HG03520 (cell line): ENCODE measurements around the gene CDK19.

Source experiments
- ATAC-seq: cut with Tn5 transposase; IDR thresholded peaks from one replicate; pipeline ENCODE4 v1.9.1; 2021; ENCODE audit warnings: mild to moderate bottlenecking, moderate library complexity; ENCODE audit not compliant: unreplicated experiment

Gene CDK19

DNA sequence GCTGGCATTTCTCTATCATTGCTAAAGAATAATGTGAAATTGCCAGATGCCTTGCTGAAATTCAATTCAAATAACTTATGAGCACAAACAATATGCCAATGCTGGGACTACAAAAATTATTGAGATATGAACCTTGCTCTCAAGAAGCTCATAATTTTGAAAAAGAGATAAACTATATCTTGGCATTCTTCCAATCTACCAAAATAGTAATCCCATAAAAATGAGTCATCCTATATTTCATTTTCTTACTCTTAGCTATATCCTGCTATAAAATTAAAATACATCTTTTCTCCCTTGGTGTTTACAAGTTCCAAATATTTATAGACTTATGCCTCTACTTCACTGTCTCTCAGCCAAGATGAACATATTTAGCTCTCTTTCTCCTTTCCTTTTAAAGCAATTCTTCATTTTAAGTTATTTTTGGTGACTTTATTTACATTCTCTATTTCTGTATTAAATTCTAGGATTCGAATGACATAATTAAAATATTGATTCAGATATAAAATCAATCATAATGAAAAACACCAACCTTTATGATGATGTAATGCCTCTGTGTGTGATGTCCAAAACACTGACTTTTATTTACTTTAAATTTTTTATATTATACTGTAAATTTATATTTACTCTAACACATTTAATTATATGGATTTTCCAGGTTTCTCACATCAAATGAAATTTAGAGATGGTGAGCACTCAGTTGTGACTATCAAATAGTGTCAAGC, 152.6 kb downstream of the CDK19 start:
- ATAC-seq, result no peak

DNA sequence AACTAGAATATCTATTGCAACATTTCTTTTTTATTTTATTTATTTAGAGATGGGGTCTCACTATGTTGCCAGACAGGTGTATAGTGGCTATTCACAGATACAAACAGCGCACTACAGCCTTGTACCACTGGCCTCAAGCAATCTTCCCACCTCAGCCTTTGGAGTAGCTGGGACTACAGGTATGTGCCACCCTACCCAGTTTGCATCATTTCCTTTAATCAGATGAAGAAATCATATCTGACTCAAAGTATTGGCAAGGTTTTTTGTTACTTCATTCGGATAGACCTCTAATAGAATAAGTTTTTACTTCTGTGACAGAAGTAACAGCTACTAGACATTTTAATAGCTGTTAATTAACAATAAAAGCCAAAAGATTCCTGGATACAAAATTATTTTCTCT, 153.9 kb downstream of the CDK19 start:
- ATAC-seq, result no peak

DNA sequence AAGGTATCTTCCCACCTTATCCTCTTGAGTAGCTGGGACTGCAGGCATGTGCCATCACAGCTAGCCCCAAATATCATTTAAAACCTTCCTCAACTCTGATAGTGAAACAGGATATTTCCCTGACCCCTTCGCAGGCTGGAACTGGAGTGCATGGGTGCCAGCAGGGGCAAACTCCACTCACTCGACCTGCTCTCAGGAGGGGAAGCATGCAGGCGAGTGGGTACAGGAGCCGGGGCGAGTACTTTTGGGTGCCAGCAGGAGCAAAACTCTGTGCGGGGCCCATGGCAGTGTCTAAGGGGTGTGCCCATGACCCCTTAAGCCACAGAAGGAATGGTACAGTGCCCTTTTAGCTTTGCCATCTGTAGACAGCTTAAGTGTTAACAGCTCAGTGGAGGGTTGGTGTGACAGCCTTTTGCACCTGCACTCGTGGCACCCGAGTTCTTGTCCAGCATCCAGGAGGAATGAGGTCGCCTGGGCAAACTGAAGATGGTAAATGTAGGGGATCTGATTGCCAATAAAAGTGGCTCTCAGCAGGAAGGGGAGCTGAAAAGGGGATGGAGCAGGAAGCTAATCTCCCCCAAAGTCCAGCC, 155.1 kb downstream of the CDK19 start:
- ATAC-seq, result no peak

DNA sequence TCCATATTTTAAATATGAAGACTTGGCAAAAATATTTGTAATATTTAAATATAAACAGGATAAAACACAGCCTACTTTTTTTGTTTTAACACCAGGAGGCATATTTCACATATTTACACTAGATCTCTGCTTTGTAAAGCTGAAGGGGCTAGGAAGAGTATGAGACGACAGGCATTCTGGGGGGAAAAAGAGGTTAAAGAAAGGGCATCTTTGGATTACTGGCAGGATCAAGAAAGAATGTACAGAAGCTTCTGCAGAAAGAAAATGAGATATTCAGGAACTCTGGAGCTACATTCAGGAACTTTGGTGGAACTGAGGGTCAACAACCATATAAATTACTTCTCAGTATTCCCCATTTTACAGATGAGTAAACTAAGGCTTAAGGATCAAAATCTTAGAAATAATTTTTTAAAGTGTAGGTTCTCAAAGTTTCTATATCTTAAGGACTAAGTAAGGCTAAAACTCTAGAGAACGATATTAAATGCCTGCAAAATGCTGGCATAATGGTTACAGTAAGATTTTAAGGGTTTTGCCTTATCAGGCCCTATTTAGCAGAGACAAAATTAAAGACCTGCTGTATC, 156.5 kb downstream of the CDK19 start:
- ATAC-seq, result no peak

DNA sequence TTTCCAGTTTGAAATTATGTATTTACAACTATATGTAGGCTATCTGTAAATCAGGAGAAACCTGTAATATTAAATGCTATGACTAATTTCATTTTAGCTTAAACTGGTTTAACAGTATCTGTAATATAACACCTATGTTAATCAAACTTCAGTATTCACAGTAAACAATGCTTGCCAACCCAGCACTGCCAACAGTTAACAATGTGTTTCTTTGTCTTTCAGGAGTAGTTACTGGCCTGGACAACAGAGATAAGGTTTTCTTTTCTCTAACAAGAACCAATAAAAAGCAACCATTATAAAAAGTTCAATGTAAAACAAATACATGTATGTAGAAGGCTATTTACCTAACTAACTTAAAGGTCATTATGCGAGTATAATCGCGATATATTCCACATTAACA, 158.8 kb downstream of the CDK19 start:
- ATAC-seq, result no peak

DNA sequence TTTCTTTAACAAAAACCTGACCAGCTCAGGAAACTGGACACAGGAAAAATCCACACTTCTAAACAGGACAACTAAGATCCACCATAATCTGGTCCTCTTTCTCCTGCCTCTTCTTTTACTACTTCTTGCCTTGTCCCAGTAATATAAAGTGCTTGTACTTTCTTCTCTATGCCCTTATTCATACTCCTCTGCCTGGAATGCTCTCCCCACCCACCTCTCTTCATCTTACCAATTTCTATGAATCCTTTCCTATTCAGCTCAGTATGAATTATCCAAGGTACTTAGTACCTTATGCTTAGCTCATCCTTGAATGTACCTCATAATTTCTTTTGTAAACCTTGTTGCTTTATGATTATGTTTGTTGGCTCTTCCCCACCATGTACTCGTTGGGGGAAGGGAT, 159.4 kb downstream of the CDK19 start:
- no peak for ATAC-seq

DNA sequence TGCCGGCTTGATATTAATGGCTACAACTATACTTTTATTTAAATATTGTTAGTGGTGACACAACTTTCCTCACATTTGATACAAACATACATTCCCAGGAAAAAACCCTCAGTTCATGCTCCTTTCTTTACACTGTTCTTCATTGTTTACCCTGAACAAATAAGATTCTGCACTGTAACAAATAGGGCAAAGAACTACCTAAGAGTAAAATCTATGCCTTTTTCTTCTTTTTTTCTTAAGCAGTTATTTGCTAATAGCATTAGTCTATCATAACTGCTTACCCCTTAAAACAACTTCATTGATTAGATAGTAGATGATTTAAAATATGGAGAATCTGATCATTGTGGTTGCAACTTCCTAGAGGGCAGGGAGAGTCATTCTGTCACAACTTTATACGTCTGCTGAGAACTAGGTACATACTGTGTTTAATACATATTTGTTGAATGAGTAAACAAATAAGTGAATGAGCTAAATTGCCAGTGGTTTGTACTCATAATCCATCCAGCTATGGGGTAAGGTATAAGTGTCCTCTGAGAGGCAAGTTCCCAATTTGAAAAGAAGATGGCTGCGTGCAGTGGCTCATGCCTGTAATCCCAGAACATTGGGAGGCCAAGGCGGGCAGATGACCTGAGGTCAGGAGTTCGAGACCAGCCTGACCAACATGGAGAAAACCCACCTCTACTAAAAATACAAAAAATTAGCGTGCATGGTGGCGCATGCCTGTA, 161.0 kb downstream of the CDK19 start:
- ATAC-seq, result no peak

DNA sequence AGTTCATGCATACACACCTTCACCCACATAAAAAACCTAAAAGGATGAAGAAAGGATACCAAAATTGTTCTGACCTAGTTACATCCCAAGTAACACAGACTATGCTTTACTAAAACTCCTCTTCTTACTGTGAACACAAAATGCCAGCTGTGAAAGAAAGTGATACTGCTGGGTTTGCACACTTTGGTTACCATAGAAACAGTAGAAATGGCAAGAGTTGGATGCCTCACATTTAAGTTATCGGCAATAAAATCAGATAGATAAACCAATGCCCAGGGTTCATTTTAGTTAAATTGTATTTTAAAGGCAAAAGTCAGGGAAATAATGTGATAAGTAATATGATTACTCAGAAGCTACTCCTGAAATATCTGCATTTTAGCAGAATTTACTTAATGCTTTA, 161.9 kb downstream of the CDK19 start:
- no peak for ATAC-seq

DNA sequence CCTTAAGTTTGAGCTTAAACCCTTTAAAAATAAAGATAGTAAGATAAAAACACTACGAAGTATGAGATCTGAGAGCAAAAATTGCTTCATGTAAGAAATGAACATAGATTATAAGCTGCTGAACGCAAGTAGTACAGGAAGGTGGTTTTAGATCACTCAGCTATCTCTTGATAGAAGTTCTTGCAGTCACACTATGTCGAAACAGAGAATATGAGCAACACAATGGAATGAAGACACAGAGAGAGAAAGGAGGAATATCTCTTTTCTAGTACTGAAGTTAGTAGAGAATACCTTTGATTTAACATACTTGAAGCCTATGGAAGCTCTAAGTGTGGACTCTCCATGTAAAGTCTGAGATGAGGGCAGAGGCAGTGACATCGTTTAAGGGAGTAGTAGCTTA, 162.7 kb downstream of the CDK19 start:
- no peak for ATAC-seq

DNA sequence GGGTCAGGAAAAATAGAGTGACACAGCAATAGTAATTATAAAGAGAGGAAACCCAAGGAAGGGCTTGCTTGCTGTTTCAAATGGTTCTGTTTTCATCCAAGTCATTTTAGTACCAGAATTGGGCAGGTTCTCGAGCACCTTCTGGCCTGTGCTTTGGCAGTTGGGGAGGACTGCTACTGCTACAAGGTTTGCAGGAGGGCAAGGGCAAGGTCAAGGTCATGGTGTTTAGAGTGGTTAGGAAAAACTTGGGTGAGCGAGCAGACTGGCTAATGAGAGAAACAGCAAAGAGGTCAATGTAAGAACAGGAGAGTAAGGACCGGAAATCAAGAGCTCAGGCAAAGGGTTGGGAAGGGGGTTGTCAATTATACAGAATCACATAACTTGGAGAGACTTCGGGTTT, 164.5 kb downstream of the CDK19 start:
- no peak for ATAC-seq

DNA sequence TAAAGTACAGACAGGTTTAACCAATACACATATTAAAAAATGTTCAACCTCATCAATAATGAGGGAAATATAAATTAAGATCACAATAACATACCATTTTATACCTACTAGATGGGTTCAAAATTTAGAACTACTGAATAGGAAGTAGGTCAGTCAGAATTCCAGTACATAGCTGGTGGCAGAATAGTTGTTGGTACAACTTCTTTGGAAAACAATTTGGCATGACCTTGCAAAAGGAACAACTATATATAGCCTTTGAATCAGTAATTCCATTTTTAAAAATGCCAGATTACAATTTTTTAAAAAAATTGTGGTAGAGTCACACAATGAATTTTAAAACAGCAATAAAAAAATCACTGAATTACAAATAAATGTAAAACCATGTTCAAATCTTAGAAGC, 165.6 kb downstream of the CDK19 start:
- no peak for ATAC-seq

DNA sequence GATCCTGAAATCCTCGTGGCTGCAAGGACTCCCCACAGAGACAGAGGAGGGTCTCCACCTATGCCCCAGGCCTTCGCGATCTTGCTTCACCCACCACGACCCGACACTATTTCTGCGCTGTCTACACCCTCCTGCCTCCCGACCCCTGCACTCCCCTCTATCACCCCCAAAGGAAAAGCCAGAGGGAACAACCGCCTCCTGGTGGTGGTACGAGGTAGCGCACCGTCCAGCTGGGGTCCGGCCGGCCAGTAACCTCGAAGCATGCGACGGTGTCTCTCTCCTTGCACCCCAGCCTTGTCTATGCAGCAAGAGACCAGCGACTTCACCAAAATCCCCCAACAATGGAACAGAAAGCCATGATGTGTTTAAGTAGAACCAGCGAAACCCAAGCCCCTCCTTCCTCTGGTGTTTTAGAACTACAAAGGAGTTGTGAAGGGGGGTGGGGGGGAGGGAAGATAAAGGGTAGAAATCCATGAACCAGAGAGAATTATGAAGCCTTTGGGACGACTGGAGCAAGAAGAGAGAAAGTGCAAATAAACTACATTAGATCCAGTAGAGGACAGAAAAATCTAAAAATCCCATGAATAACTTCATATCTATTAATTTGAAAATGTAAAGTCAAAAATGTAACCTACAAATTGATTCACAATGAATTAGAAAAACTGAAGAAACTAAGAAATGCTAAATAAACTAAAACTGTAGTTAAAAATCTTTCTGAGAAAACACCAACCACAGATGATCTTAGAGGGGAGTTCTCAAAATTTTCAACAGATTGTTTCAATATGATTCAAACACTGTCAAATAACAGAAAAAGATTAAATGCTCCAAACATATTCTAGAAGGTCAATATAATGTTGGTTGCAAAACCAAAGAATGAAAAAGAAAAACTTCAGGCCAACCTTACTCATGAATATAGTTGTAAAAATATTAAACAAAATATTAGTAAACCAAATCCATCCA, 168.0 kb downstream of the CDK19 start:
- ATAC-seq, result no peak

DNA sequence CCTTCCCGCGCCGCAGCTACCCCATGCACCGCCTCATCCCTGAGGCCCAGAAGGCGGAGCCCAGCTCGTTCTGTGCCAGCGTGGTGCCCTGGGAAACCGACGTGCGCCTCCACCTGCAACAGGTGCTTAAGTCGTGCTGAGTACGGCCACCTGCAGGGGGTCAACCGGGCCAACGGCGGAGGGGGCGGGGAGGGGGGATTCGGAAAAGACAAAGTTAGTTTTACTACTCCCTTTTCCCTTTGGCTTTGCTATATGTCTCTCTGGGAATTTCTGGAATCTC, 168.9 kb downstream of the CDK19 start:
- ATAC-seq, result no peak

DNA sequence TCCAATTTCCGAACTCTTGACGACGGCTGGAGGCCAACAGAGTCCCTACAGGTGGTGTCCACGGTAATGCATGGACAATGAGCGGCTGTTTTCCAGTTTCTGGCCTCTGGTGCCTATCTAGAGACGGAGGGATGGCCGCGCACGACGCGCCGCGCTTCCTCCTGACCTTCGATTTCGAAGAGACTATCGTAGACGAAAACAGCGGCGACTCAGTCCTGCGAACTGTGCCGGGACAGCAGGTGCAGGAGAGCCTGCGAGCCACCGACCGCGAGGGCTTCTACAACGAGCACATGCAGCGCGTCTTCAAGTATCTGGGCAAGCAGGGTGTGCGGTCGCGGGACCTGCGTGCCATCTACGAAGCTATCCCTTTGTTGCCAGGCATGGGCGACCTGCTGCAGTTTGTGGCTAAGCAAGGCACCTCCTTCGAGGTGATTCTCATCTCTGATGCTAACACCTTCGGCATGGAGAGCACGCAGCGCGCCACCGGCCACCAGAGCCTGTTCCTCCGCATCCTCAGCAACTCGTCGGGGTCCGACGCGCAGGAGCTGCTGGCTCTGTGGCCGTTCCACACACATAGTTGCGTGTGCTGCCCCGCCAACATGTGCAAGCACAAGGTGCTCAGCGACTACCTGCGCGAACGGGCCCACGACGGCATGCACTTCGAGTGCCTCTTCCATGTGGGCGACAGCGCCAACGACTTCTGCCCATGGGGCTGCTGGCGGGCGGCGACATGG, 169.4 kb downstream of the CDK19 start:
- ATAC-seq, result no peak

DNA sequence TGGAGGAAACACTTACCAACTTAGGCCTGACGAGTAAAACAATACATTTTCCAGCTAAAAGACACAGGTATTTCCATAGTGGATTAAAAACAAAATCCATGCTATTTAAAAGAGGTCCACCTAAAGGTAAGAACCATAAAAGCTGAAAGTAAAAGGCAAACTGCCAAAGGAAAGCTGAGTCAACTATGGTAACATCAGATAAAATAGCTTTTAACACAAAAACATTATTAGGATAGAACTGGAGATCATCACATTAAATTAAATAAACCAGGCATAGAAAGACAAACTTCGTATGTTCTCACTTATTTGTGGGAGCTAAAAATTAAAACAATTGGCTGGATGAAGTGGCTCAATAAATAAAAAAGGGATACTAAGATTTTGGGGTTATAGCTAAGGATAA, 172.1 kb downstream of the CDK19 start:
- ATAC-seq, result no peak

DNA sequence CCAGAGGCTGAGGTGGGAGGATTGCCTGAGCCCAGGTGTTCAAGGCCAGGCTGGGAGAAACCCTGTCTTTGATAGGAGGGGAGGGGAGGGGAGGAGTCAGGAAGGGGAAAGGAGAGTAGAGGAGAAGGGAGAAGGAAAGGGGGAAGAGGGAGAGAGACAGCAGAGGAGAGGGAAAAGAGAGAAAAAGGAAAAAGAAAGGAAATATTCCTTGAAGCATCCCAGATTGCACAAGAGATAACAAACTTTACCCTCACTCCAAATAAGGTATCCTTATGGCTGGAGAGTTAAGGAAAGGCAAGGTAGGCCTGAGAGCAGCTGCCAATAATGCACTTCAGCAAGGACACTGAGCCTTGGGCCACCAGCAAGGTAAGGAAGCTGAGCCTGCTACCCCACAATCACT, 172.6 kb downstream of the CDK19 start:
- no peak for ATAC-seq

DNA sequence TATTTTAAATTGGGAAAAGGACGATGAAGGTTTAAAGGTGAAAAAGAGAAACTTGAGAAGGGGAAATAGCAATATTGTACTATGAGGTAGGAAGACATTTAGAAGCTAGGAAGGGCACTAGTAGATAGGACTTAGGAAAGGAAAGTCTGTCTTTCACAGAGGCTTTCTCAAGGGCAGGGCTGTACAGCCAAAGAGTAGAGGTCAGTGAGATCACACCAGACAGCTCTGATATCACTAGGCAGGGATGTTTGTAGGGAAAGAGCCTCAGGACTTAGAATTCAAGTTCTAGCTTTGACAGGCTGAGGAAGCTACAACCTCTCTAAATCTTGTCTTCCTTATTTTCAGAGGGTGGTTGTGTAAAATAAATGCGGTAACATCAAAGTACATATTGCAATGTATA, 178.5 kb downstream of the CDK19 start:
- no peak for ATAC-seq

DNA sequence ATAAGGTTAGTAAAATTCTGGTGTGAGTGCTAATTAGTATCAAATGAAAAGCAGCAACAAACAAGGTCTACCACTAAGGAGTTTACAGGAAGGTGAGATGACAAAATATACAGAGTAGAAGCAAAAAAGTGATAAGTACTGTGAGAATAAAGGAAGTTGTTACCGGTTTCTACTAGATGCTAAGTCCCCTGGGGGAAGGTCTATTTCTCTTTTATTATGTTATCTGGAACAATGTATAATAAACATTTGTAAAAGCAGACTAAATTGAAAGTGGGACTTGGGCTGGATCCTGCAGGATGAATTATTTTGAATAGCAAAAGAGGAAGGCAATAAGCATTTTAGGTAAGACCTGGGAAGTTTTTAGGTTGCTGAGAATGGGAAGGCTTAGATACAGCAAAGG, 180.2 kb downstream of the CDK19 start:
- ATAC-seq, result no peak

DNA sequence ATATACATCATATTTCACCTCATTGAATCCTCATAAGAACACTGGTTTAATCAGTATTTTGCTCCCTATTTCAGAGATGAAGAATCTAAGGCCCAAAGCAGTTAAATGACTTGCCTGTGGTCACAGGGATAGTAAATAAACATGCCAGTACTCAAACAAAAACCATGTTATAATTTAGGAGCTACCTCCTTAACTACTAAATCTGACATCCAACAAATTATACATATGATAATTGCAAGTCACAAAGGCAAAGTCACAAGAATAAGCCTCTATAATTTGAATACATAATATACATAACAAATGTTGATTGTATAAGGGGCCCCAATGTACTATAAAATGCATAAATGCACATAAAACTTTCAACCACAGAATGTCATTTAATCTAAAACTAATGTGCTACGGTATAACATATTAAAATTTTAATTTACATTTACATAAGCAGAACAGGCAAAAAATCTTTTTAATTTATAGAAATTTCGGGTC, 181.5 kb downstream of the CDK19 start:
- ATAC-seq, result no peak

DNA sequence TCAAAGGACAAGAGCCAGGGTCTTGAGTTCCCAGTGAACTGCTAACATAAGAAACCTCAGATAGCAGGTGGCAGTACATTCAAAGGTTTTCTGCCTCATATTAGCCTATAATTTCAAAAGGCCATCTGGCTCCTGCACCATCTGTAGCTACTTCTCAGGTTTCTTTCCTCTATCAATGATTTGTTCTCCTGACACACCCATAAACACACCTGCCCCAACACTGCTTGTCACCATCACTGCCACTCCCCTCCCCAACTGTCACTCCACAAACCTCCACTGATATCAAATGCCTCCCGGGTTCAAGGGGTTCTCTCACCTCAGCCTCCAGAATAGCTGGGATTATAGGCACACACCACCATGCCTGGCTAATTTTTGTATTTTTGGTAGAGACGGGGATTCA, 186.1 kb downstream of the CDK19 start:
- no peak for ATAC-seq
